Measurements from ENCODE around the gene SERP2.

SERP2 gene

GRCh38 chr13:44389876-44390275 lies 16.3 kb downstream of the SERP2 start:
- no peak for DNase-seq

- no peak for DNase-seq
Observed at GRCh38 chr13:44393391-44393790, 19.8 kb downstream of the SERP2 start.

- DNase-seq = no peak
Observed at GRCh38 chr13:44394658-44395057, 21.0 kb downstream of the SERP2 start.

- DNase-seq = no peak
Observed at GRCh38 chr13:44395976-44396694, 22.5 kb downstream of the SERP2 start.

- no peak for DNase-seq
Observed at GRCh38 chr13:44396701-44397580, 23.3 kb downstream of the SERP2 start.

- DNase-seq = no peak
Observed at GRCh38 chr13:44397766-44398223, 24.2 kb downstream of the SERP2 start.

- DNase-seq = no peak
Observed at GRCh38 chr13:44398606-44399005, 25.0 kb downstream of the SERP2 start.

- DNase-seq = no peak
Observed at GRCh38 chr13:44399074-44399473, 25.4 kb downstream of the SERP2 start.

GRCh38 chr13:44400736-44401135 lies 27.1 kb downstream of the SERP2 start:
- DNase-seq = no peak

GRCh38 chr13:44401577-44401976 lies 28.0 kb downstream of the SERP2 start:
- DNase-seq = no peak

GRCh38 chr13:44402899-44403445 lies 29.3 kb downstream of the SERP2 start:
- DNase-seq = no peak

- DNase-seq = no peak
Observed at GRCh38 chr13:44403461-44404056, 29.9 kb downstream of the SERP2 start.

GRCh38 chr13:44404261-44405132 lies 30.9 kb downstream of the SERP2 start:
- DNase-seq = no peak

GRCh38 chr13:44406617-44407016 lies 33.0 kb downstream of the SERP2 start:
- DNase-seq = no peak

- no peak for DNase-seq
Observed at GRCh38 chr13:44407379-44407778, 33.8 kb downstream of the SERP2 start.

GRCh38 chr13:44407891-44408290 lies 34.3 kb downstream of the SERP2 start:
- DNase-seq = no peak

- no peak for DNase-seq
Observed at GRCh38 chr13:44409595-44409994, 36.0 kb downstream of the SERP2 start.

GRCh38 chr13:44410328-44410859 lies 36.8 kb downstream of the SERP2 start:
- no peak for DNase-seq

- DNase-seq = no peak
Observed at GRCh38 chr13:44411841-44412240, 38.2 kb downstream of the SERP2 start.

GRCh38 chr13:44412346-44412935 lies 38.8 kb downstream of the SERP2 start:
- no peak for DNase-seq

- no peak for DNase-seq
Observed at GRCh38 chr13:44413095-44413494, 39.5 kb downstream of the SERP2 start.

GRCh38 chr13:44414716-44415115 lies 41.1 kb downstream of the SERP2 start:
- no peak for DNase-seq

All from activated CD4-positive, alpha-beta T cell treated with anti-CD3 and anti-CD28 coated beads, Interleukin-2, amount 50 U/mL, for 16 hours (primary cell).